HG03342 (cell line): Measurements from ENCODE around the gene WIPI1.

Source experiments
- ATAC-seq: cut with Tn5 transposase; IDR thresholded peaks from one replicate; pipeline ENCODE4 v1.9.1; 2021; ENCODE audit warnings: mild to moderate bottlenecking, moderate library complexity; ENCODE audit not compliant: unreplicated experiment

WIPI1 gene

DNA sequence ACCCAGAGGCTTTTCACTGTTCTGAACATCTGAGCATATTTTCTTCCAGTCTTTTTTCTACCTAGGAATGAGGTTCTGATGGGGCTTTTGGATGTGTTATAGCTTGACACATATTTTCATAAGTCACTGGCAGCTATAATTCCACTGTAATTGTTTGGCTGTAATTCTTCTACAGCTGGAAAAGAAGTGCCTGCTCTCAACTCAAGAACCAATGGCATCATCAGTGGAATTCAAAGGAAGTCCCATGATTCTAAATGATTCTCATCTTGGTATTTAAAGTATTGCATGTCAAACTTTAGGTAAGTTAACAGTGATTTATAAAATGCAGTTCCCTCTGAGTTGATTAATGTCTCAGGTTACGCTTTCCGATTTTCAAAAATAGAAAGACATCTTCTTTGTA lies 16.8 kb downstream of the WIPI1 start:
- ATAC-seq = no peak

GRCh38 chr17:68439656-68440290 lies 17.5 kb downstream of the WIPI1 start:
- ATAC-seq = no peak

GRCh38 chr17:68437979-68438822 lies 19.1 kb downstream of the WIPI1 start:
- ATAC-seq = peak; percentile 61

GRCh38 chr17:68435876-68436842 lies 21.1 kb downstream of the WIPI1 start:
- ATAC-seq = peak; percentile 58

- ATAC-seq = no peak
Observed at GRCh38 chr17:68435361-68435760, 21.9 kb downstream of the WIPI1 start.

- ATAC-seq = no peak
Observed at GRCh38 chr17:68433911-68434508, 23.3 kb downstream of the WIPI1 start.

DNA sequence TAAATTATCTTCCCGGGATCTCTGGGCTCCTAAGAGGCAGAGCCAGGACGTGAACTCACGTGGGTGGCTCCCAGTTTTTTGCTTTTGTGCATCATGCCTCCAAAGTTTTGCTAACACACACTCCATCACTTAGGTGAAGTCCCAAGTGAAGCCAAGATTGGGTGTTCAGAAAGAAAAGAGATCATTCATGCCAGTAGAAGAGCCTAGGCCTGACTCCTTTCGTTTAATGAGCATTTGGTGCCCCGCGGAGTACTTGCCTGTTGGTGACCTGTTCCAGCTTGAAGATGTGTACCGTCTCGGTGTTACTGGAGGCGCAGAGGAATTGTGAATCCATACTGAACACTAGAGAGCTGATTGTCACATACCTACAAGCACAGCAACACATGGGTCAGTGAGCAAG lies 24.1 kb downstream of the WIPI1 start:
- ATAC-seq = no peak

- ATAC-seq = no peak
Observed at GRCh38 chr17:68432086-68432864, 25.0 kb downstream of the WIPI1 start.

- ATAC-seq = no peak
Observed at GRCh38 chr17:68431661-68432071, 25.6 kb downstream of the WIPI1 start.

- ATAC-seq = no peak
Observed at GRCh38 chr17:68431045-68431608, 26.2 kb downstream of the WIPI1 start.

DNA sequence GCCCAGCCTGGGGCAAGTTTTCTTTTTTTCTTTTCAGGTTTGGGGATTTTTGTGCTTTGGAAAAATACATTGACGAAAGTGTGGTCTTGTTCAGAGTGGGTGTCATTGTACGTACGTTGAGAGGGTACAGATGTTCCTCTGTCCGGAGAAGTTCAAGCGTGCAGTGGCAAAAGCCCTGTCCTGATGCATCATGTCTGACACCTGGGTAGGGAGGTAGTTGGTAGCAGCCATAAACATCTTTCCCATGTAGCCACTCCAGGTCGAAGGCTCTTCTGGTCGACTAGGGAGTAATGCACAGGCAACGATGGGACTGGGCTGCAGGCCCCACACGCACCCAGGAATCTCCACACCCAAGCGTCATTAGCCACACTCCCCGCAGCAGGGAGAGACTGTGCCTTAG lies 27.4 kb downstream of the WIPI1 start:
- ATAC-seq = no peak

GRCh38 chr17:68428498-68429172 lies 28.7 kb downstream of the WIPI1 start:
- ATAC-seq = no peak

DNA sequence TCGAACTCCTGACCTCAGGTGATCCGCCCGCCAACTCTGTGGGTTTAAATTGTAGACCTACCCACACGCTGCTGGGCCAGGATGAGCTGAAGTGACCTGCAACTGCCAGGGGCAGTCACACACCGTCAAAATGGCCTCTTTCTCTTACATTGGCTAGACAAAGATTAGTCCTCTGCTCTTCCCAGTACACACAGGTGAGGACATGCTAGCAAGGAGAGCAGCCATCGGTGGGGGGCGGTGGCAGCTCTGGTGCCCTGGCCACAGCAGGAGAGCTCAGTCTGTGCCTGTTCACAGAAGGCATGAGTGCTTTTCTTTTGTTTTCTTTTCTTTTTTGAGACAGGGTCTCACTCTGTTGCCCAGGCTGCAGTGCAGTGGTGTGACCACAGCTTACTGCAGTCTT lies 29.7 kb downstream of the WIPI1 start:
- ATAC-seq = no peak

DNA sequence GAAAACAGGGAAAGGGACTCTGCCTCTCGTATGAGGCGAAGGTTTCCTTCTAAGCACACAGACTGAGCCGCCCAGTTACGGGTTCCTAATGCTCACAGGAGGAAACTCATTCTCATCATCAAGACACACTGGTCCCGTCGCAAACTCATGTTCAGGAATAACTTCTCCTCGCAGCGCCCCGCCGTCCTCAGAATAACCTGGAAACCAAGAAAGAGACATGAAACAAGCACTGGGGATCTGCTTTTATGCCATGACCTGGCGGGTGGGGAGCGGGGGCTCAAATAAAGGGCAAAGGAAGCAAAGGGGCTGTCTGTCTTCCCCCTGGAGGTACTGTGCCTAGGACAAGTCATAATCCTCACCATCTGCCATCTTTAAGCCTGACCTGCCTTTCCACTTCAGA lies 31.3 kb downstream of the WIPI1 start:
- no peak for ATAC-seq

DNA sequence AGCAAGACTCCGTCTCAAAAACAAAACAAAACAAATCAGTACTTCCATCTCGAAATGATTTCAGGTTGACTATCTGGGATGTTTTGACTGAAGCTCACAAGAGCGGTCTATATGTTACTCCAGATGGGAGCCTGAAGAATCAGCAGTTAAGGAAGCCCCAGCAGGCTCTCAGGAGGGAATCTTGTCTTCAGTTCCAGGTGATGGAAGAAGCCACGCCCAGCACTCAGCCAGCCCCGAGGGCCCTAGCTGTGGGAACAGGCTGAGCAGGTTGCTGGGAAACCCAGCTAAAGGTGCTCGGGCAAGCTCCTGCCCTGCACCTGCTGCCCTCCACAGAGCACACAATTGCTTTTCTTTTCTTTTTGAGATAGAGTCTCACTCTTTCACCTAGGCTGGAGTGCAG lies 32.4 kb downstream of the WIPI1 start:
- ATAC-seq = no peak

- no peak for ATAC-seq
Observed at GRCh38 chr17:68424203-68424602, 33.1 kb downstream of the WIPI1 start.

DNA sequence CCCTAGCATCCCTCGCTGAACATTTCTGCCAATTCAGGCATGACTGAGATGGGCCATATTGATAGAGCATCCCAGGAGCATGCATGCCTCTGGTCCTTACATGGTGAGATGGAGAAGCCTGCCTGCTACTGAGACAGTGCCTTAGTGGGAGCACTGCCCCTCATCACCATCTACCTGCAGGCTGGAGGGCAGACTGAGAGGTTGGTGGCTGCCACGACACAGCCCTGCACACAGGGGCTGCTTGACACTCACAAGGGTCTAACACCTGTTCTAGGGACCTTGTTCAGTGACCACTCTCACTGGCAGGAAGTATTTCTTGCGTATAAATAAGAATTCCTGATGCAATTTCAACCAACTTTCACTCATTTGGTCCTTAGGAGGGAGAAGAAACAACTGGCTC lies 34.0 kb downstream of the WIPI1 start:
- no peak for ATAC-seq

DNA sequence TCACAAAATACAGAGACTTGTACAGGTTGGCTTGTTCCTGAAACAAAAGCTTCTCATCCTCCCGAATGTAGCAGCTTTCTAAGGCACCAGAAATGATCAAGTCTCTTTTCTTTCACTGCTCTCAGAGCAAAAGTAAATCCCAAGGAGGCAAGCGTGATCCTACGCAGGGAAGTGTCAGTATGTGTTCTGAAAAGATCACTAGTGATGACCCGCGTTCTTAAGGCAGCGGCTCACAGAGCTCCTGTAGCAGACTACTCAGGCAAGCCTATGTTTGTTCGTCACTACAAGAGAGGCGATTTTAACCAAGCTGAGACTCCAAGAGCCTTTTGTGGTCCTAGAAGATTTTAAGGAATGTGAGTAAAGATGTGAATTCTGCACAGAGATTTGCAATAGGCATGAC lies 34.5 kb downstream of the WIPI1 start:
- no peak for ATAC-seq

DNA sequence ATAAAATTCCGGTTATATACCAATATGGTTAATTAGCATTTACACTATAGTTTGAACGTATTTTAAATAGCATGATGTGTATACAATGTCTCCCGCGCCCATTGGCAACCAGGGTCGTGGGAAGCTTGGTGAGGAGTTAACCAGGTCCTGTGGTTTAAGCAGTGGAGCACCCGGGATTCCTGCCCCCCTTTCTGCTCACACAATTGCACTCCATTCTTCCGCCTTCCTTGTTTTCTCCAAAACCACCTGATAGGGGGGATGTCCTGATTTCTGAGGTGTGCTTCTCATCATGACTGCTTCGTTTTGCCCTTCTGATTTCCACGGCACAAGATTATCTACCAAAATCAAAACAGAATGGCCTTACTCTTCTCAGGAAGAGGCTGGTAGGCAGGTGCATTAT lies 35.8 kb downstream of the WIPI1 start:
- no peak for ATAC-seq
